ENCODE results near the gene XYLT1. TPM values are rescaled to one million over a fixed set of nuclear protein-coding genes. Genes with fewer than 3 reads are reported as not detected.

Gene XYLT1
- total RNA-seq, 1 experiment from 2014 or later = 14.5 TPM

DNA sequence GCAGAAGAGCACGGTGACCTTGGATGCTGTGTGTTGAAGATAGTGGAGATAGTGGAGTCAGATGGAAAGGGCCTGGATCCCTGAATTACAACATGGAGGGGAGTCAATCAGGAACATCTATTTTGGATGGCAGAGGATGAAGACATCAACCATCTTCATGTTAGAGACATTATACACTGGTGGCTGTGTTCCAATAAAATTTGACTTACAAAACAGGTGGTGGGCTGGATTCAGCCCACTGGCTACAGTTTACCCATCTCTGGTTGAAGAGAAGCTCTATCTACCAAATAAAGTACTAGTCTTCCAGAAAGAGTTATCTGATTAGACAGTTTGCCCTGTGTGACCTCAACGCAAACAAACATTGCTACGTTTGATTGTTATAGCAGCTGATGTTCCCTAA is 247.2 kb downstream of the XYLT1 start:
- Histone ChIP-seq H3K79me2 (ENCODE audit: insufficient read depth, low read length) (no peaks in the 10 kb centered on the region), H2BK5ac (ENCODE audit: insufficient read length, low read length) (no peak overlapping the region), H2AK5ac (ENCODE audit: insufficient read length, low read length) (no peak overlapping the region), H4K91ac (ENCODE audit: insufficient read length, low read depth, low read length) (no peak overlapping the region), H3K23me2 (ENCODE audit: insufficient read length, low read depth, low read length, poor library complexity, severe bottlenecking) (no peaks in the 10 kb centered on the region), H2BK120ac (ENCODE audit: low read depth, low read length, poor library complexity, severe bottlenecking) (no peak overlapping the region), H2BK20ac (ENCODE audit: low read depth, low read length, poor library complexity, severe bottlenecking) (no peak overlapping the region), H3K23ac (ENCODE audit: insufficient read length, low read depth, low read length) (no peak overlapping the region), H3K4me2 (ENCODE audit: insufficient read depth, insufficient read length, low read length) (no peak overlapping the region), H3K4ac (ENCODE audit: low read depth, low read length) (no peak overlapping the region), H2BK15ac (ENCODE audit: low read depth, low read length) (no peak overlapping the region), H2BK12ac (ENCODE audit: insufficient read length, low read depth, low read length) (no peak overlapping the region), H3K9ac (ENCODE audit: extremely low read depth, insufficient read length, low read length) (no peak overlapping the region), H4K5ac (ENCODE audit: insufficient read length, low read depth, low read length) (no peak overlapping the region), H4K8ac (replicated peaks; ENCODE audit: insufficient read length, low read depth, low read length) (no peak overlapping the region), H3K56ac (ENCODE audit: insufficient read length, low read depth, low read length) (no peak overlapping the region), H3K9me3 (ENCODE audit: control insufficient read depth, low read depth, low read length) (no peaks in the 10 kb centered on the region), H3K4me1 (ENCODE audit: insufficient read depth, low read length) (peaks cover 8% of the 10 kb centered on the region; the same call in 1 of the 2 replicates), H3T11ph (ENCODE audit: low read length) (no peak overlapping the region), H3K79me1 (ENCODE audit: insufficient read depth, low read depth, low read length, poor library complexity, severe bottlenecking) (no peaks in the 10 kb centered on the region), H3K14ac (ENCODE audit: insufficient read depth, low read length) (no peak overlapping the region), H3K18ac (ENCODE audit: insufficient read length, low read depth, low read length) (no peak overlapping the region), H3K27ac (ENCODE audit: insufficient read length, low read depth, low read length) (no peak overlapping the region), H2AFZ (ENCODE audit: low read length) (no peak overlapping the region), H4K20me1 (ENCODE audit: control insufficient read depth, insufficient read depth, insufficient read length) (no peaks in the 10 kb centered on the region), H3K27me3 (ENCODE audit: insufficient read depth, low read length) (no peaks in the 10 kb centered on the region)
- H3K27me3 Mint-ChIP-seq (ENCODE audit: low read depth) = no peaks in the 10 kb centered on the region
- no peak for DNase-seq
- no peak overlapping the region for H3K4me3 Mint-ChIP-seq
- H3K27ac Mint-ChIP-seq = no peak overlapping the region
- WGBS (ENCODE audit: extremely low coverage, insufficient read length, low lambda C conversion rate) = no CpG with 5 or more reads among the region's 3 CpGs
- H3K36me3 Mint-ChIP-seq (ENCODE audit: insufficient read depth in 1 of 3, low read depth in 3 of 3) = no peaks in the 10 kb centered on the region
- H3K4me1 Mint-ChIP-seq = peaks cover 19 to 20% of the 10 kb centered on the region in 2 experiments
- H3K9me3 Mint-ChIP-seq = no peaks in the 10 kb centered on the region
- TF ChIP-seq, protein P1, sequence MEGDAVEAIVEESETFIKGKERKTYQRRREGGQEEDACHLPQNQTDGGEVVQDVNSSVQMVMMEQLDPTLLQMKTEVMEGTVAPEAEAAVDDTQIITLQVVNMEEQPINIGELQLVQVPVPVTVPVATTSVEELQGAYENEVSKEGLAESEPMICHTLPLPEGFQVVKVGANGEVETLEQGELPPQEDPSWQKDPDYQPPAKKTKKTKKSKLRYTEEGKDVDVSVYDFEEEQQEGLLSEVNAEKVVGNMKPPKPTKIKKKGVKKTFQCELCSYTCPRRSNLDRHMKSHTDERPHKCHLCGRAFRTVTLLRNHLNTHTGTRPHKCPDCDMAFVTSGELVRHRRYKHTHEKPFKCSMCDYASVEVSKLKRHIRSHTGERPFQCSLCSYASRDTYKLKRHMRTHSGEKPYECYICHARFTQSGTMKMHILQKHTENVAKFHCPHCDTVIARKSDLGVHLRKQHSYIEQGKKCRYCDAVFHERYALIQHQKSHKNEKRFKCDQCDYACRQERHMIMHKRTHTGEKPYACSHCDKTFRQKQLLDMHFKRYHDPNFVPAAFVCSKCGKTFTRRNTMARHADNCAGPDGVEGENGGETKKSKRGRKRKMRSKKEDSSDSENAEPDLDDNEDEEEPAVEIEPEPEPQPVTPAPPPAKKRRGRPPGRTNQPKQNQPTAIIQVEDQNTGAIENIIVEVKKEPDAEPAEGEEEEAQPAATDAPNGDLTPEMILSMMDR (conservative IDR thresholded peaks at IDR 0.05) = no peak

All from H9 (cell line).